HCT116 (cell line): ENCODE data around the gene KIF5C.

Source experiments
- CEBPB ChIP-seq: IDR thresholded peaks from 2 replicates; pipeline ENCODE4 v1.6.1; 2012; ENCODE audit warnings: low read depth
- SRF ChIP-seq: IDR thresholded peaks from 2 replicates; pipeline ENCODE4 v1.6.1; 2012; ENCODE audit warnings: low read depth
- TF ChIP-seq, protein P1 (sequence below), 3 experiments: fragments of 200-600 bp in 1 of 3; sonication (generic) in 1 of 3; IDR thresholded peaks in 2 of 3; conservative IDR thresholded peaks in 1 of 3; 2 replicates each; pipeline ENCODE4 v1.5.1; 2012 to 2017; ENCODE audit warnings: low read depth in 2 of 3, low read length in 2 of 3, antibody characterized with exemption in 1 of 3, borderline replicate concordance in 1 of 3, control low read depth in 1 of 3, mild to moderate bottlenecking in 1 of 3, mixed read lengths in 1 of 3, mixed run types in 1 of 3, moderate library complexity in 1 of 3; ENCODE audit not compliant: insufficient read depth in 1 of 3

DNA sequence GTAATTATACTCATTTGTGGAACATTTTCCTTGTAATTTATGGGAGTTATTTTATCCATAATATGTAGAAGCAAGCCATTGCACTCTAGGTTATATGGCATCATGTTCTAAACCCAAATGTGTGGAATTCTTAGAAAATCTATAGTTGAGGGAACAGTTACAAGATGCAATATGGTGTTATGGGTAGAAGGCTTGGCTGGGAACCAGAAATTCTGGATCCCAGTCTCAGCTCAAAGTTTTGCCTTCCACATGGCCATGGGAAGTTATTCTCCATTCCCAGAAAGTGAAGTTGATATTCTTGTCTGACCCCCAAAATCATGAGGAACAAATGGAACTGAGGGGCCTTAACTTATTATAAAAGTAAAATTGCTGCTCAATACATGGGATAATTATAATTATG lies 38.0 kb downstream of the KIF5C start:
- TF ChIP-seq, protein P1, sequence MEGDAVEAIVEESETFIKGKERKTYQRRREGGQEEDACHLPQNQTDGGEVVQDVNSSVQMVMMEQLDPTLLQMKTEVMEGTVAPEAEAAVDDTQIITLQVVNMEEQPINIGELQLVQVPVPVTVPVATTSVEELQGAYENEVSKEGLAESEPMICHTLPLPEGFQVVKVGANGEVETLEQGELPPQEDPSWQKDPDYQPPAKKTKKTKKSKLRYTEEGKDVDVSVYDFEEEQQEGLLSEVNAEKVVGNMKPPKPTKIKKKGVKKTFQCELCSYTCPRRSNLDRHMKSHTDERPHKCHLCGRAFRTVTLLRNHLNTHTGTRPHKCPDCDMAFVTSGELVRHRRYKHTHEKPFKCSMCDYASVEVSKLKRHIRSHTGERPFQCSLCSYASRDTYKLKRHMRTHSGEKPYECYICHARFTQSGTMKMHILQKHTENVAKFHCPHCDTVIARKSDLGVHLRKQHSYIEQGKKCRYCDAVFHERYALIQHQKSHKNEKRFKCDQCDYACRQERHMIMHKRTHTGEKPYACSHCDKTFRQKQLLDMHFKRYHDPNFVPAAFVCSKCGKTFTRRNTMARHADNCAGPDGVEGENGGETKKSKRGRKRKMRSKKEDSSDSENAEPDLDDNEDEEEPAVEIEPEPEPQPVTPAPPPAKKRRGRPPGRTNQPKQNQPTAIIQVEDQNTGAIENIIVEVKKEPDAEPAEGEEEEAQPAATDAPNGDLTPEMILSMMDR (IDR thresholded peaks at IDR 0.05 in 2 of 3, conservative IDR thresholded peaks at IDR 0.05 in 1 of 3; ENCODE audit: borderline replicate concordance in 1 of 3, insufficient read depth in 1 of 3, low read depth in 2 of 3, low read length in 2 of 3) = no peak
- TF ChIP-seq SRF = no peak
- TF ChIP-seq CEBPB = no peak
